Natural killer cell treated with Interleukin-12 subunit alpha and Interleukin-12 subunit beta and Interleukin-15 and Interleukin-18, amount 100 ng/mL, for 72 hours (primary cell): ENCODE results near the gene C3orf62. TPM values are rescaled to one million over a fixed set of nuclear protein-coding genes. Genes with fewer than 3 reads are reported as not detected.
A peak's percentile ranks its signal among the peaks of the same experiment; 100 is the strongest.

ENCODE experiments used
- ATAC-seq, 2 donors: fragments of 150-1000 bp; cut with Tn5 transposase in 1 of 2; sonication (Bioruptor Pico), chemical (Tn5 transposase) in 1 of 2; 2 replicates each; pipeline ENCODE4 v1.10.0; 2021
- DNase-seq: peaks from one replicate; pipeline ENCODE4 v3.0.0; 2022; ENCODE audit warnings: low spot score
- H3K27ac Mint-ChIP-seq, 2 donors: 1 replicate in 1 of 2; 2 replicates in 1 of 2; pipeline ENCODE4 v1.8.0; 2022; ENCODE audit warnings: mixed read lengths in 2 of 2, mild to moderate bottlenecking in 1 of 2, moderate library complexity in 1 of 2
- H3K27me3 Mint-ChIP-seq, 2 donors: 1 replicate in 1 of 2; 2 replicates in 1 of 2; pipeline ENCODE4 v1.8.0; 2022; ENCODE audit warnings: mixed read lengths in 2 of 2
- H3K36me3 Mint-ChIP-seq: one replicate; pipeline ENCODE4 v1.8.0; 2022; ENCODE audit warnings: mixed read lengths
- H3K4me1 Mint-ChIP-seq, 2 donors: 1 replicate in 1 of 2; 2 replicates in 1 of 2; pipeline ENCODE4 v1.8.0; 2022; ENCODE audit warnings: low read depth in 2 of 2, mixed read lengths in 2 of 2, mild to moderate bottlenecking in 1 of 2
- H3K4me3 Mint-ChIP-seq: one replicate; pipeline ENCODE4 v1.8.0; 2022; ENCODE audit warnings: mixed read lengths
- H3K9me3 Mint-ChIP-seq: 2 replicates; pipeline ENCODE4 v1.8.0; 2022; ENCODE audit warnings: mixed read lengths
- total RNA-seq, 2 donors: library from RNA; stranded (reverse); gene quantifications; one replicate each; pipeline ENCODE4 v1.2.3, GENCODE V29; 2022

C3orf62 gene
- total RNA-seq, 2 donors from 2014 or later: 10.7 to 18.1 TPM

- Mint-ChIP-seq H3K27ac (no peak overlapping the region), H3K27me3 (no peaks in the 10 kb centered on the region), H3K4me3 (no peak overlapping the region), H3K36me3 (peaks cover 36% of the 10 kb centered on the region), H3K4me1 (no peaks in the 10 kb centered on the region), H3K9me3 (no peaks in the 10 kb centered on the region)
- DNase-seq (no peak), ATAC-seq (no peak)
Observed at GRCh38 chr3:49283997-49284396, 7.0 kb upstream of the C3orf62 start.

GRCh38 chr3:49279376-49279775 lies 2.3 kb upstream of the C3orf62 start:
- H3K27me3 Mint-ChIP-seq: no peaks in the 10 kb centered on the region
- H3K4me1 Mint-ChIP-seq: peaks cover 16 to 20% of the 10 kb centered on the region in 2 donors
- peaks cover 6% of the 10 kb centered on the region for H3K36me3 Mint-ChIP-seq
- no peak overlapping the region for H3K4me3 Mint-ChIP-seq
- H3K9me3 Mint-ChIP-seq: no peaks in the 10 kb centered on the region
- DNase-seq (no peak), ATAC-seq (no peak)
- no peak overlapping the region for H3K27ac Mint-ChIP-seq

GRCh38 chr3:49278548-49278947 lies 1.5 kb upstream of the C3orf62 start:
- peaks cover 16 to 20% of the 10 kb centered on the region in 2 donors for H3K4me1 Mint-ChIP-seq
- ATAC-seq (no peak), DNase-seq (no peak)
- no peaks in the 10 kb centered on the region for H3K9me3 Mint-ChIP-seq
- H3K27ac Mint-ChIP-seq: peak overlapping the region; percentile 87 to 88
- no peaks in the 10 kb centered on the region for H3K36me3 Mint-ChIP-seq
- no peak overlapping the region for H3K4me3 Mint-ChIP-seq
- H3K27me3 Mint-ChIP-seq: no peaks in the 10 kb centered on the region

- H3K4me3 Mint-ChIP-seq: peak overlapping the region; percentile 87
- H3K4me1 Mint-ChIP-seq: peaks cover 16 to 20% of the 10 kb centered on the region in 2 donors
- no peaks in the 10 kb centered on the region for H3K27me3 Mint-ChIP-seq
- no peaks in the 10 kb centered on the region for H3K9me3 Mint-ChIP-seq
- no peak for ATAC-seq
- DNase-seq: no peak
- H3K27ac Mint-ChIP-seq: peak overlapping the region; percentile 87 to 88
- no peaks in the 10 kb centered on the region for H3K36me3 Mint-ChIP-seq
Observed at GRCh38 chr3:49277383-49277775, 347 bp upstream of the C3orf62 start.

GRCh38 chr3:49273825-49274532 lies 3.1 kb downstream of the C3orf62 start:
- Mint-ChIP-seq H3K27ac (no peak overlapping the region), H3K4me3 (no peak overlapping the region), H3K27me3 (no peaks in the 10 kb centered on the region), H3K36me3 (no peaks in the 10 kb centered on the region), H3K9me3 (no peaks in the 10 kb centered on the region), H3K4me1 (peaks cover 16 to 20% of the 10 kb centered on the region in 2 donors)
- DNase-seq: no peak
- no peak for ATAC-seq

- Mint-ChIP-seq H3K27ac (no peak overlapping the region), H3K4me1 (peaks cover 3 to 5% of the 10 kb centered on the region in 2 donors), H3K27me3 (no peaks in the 10 kb centered on the region), H3K9me3 (no peaks in the 10 kb centered on the region), H3K4me3 (no peak overlapping the region), H3K36me3 (no peaks in the 10 kb centered on the region)
- no peak for ATAC-seq
- DNase-seq: no peak
Observed at GRCh38 chr3:49271047-49271446, 6.0 kb downstream of the C3orf62 start.

GRCh38 chr3:49270156-49270500 lies 6.9 kb downstream of the C3orf62 start:
- H3K9me3 Mint-ChIP-seq: no peaks in the 10 kb centered on the region
- no peaks in the 10 kb centered on the region for H3K27me3 Mint-ChIP-seq
- ATAC-seq: no peak
- H3K4me1 Mint-ChIP-seq: no peaks in the 10 kb centered on the region
- no peaks in the 10 kb centered on the region for H3K36me3 Mint-ChIP-seq
- H3K4me3 Mint-ChIP-seq: no peak overlapping the region
- H3K27ac Mint-ChIP-seq: no peak overlapping the region
- DNase-seq: no peak

GRCh38 chr3:49269443-49270155 lies 7.4 kb downstream of the C3orf62 start:
- ATAC-seq (peak in 1 of 2 donors; percentile 36), DNase-seq (no peak)
- no peaks in the 10 kb centered on the region for H3K36me3 Mint-ChIP-seq
- no peak overlapping the region for H3K27ac Mint-ChIP-seq
- no peak overlapping the region for H3K4me3 Mint-ChIP-seq
- no peaks in the 10 kb centered on the region for H3K9me3 Mint-ChIP-seq
- no peaks in the 10 kb centered on the region for H3K27me3 Mint-ChIP-seq
- H3K4me1 Mint-ChIP-seq: no peaks in the 10 kb centered on the region

GRCh38 chr3:49266410-49267095 lies 10.5 kb downstream of the C3orf62 start:
- Mint-ChIP-seq H3K27ac (no peak overlapping the region), H3K27me3 (no peaks in the 10 kb centered on the region), H3K4me3 (no peak overlapping the region), H3K4me1 (no peaks in the 10 kb centered on the region), H3K9me3 (no peaks in the 10 kb centered on the region), H3K36me3 (no peaks in the 10 kb centered on the region)
- no peak for DNase-seq
- ATAC-seq: no peak

- no peaks in the 10 kb centered on the region for H3K4me1 Mint-ChIP-seq
- no peaks in the 10 kb centered on the region for H3K36me3 Mint-ChIP-seq
- no peaks in the 10 kb centered on the region for H3K27me3 Mint-ChIP-seq
- H3K9me3 Mint-ChIP-seq: no peaks in the 10 kb centered on the region
- DNase-seq: no peak
- no peak overlapping the region for H3K27ac Mint-ChIP-seq
- H3K4me3 Mint-ChIP-seq: no peak overlapping the region
- no peak for ATAC-seq
Observed at GRCh38 chr3:49265661-49266386, 11.2 kb downstream of the C3orf62 start.

GRCh38 chr3:49263159-49263889 lies 13.7 kb downstream of the C3orf62 start:
- DNase-seq (no peak), ATAC-seq (no peak)
- H3K4me3 Mint-ChIP-seq: no peak overlapping the region
- no peaks in the 10 kb centered on the region for H3K9me3 Mint-ChIP-seq
- H3K36me3 Mint-ChIP-seq: no peaks in the 10 kb centered on the region
- no peaks in the 10 kb centered on the region for H3K4me1 Mint-ChIP-seq
- H3K27me3 Mint-ChIP-seq: no peaks in the 10 kb centered on the region
- no peak overlapping the region for H3K27ac Mint-ChIP-seq

GRCh38 chr3:49260806-49261324 lies 16.2 kb downstream of the C3orf62 start:
- no peaks in the 10 kb centered on the region for H3K9me3 Mint-ChIP-seq
- no peaks in the 10 kb centered on the region for H3K36me3 Mint-ChIP-seq
- H3K27me3 Mint-ChIP-seq: no peaks in the 10 kb centered on the region
- DNase-seq (no peak), ATAC-seq (no peak)
- H3K4me1 Mint-ChIP-seq: no peaks in the 10 kb centered on the region
- H3K27ac Mint-ChIP-seq: no peak overlapping the region
- H3K4me3 Mint-ChIP-seq: no peak overlapping the region

- DNase-seq (no peak), ATAC-seq (no peak)
- no peak overlapping the region for H3K27ac Mint-ChIP-seq
- no peaks in the 10 kb centered on the region for H3K9me3 Mint-ChIP-seq
- no peak overlapping the region for H3K4me3 Mint-ChIP-seq
- no peaks in the 10 kb centered on the region for H3K27me3 Mint-ChIP-seq
- H3K36me3 Mint-ChIP-seq: no peaks in the 10 kb centered on the region
- no peaks in the 10 kb centered on the region for H3K4me1 Mint-ChIP-seq
Observed at GRCh38 chr3:49257187-49257586, 19.8 kb downstream of the C3orf62 start.
